Activated CD4-positive, alpha-beta T cell treated with anti-CD3 and anti-CD28 coated beads for 1 hour (primary cell): ENCODE results near the gene KYNU.
"Not testable (repeated sequence)": the region's sequence is repeated elsewhere in the genome, so short reads cannot be mapped to it uniquely, and the experiment has no call there.

Source experiments
- DNase-seq: peaks from one replicate; pipeline ENCODE4 v3.0.0-alpha.2; 2020

The KYNU gene

GRCh38 chr2:142877216-142877838, at the start of gene KYNU:
Gene KYNU (plus strand): TSS chr2:142877664. CDS start chr2:142885368, 7,704 bp downstream.
- DNase-seq, result no peak

GRCh38 chr2:142834021-142834420, 43.4 kb upstream of the KYNU start:
- no peak for DNase-seq

GRCh38 chr2:142840436-142840835, 37.0 kb upstream of the KYNU start:
- DNase-seq, result no peak

- DNase-seq, result no peak
Observed at GRCh38 chr2:142841788-142842187, 35.7 kb upstream of the KYNU start.

DNA sequence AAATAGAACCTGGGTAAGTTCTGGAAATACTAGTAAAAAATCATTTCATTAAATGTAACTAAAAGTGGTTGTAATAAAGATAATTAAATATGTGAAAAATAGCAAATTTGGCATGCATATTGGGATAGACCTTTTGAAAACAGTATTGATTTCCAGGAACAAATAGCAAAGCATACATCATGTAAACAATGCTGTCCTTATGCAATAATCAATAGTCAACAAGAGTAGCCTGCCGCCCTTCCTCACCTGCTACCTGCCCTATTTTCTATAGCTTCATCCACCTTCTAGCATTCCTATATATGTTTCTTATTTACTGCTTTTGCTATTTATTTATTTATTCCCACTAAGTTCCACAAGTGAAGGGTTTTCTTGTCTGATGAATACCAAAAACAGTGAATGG, 35.1 kb upstream of the KYNU start:
- no peak for DNase-seq

DNA sequence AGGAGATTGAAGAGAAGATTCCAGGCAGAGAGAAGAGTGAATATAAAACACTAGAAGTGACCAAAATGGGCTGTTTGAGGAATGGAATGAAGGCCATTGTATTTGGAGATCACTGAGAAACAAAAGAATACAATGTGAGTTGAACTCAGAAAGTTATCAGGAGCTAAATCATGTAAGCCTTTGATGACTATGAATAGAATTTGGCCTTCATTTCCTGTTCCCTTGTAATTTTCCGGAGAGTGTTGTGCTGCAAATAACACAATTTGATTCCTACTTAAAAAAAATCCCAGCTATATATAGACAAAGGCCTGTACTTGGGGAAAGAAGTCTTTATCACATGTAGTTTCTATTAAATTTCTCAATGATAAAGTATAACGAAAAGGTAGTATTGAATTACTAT, 33.7 kb upstream of the KYNU start:
- DNase-seq, result no peak

- DNase-seq, result no peak
Observed at GRCh38 chr2:142848023-142848606, 29.3 kb upstream of the KYNU start.

GRCh38 chr2:142849820-142850219, 27.6 kb upstream of the KYNU start:
- DNase-seq, result no peak

DNA sequence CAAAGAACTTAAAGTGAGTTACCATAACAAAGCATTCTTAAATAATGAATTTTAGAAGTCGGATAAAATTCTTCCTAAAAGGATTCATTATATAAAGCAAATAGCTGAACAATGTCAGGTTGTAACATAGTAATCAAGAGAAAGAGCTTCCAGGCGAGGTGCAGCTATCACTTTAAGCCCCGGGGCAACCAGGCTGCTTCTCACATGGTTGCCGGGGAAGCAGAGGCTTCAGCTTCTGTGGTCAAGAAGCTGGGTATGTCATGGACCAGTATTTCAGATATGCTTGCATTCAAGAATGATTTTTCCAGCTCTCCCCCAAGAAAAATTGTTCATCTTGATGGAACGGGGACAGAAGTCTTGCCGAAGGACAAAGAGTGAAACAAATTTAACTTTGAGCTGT, 23.6 kb upstream of the KYNU start:
- DNase-seq, result no peak

- DNase-seq, result no peak
Observed at GRCh38 chr2:142857256-142858164, 20.0 kb upstream of the KYNU start.

DNA sequence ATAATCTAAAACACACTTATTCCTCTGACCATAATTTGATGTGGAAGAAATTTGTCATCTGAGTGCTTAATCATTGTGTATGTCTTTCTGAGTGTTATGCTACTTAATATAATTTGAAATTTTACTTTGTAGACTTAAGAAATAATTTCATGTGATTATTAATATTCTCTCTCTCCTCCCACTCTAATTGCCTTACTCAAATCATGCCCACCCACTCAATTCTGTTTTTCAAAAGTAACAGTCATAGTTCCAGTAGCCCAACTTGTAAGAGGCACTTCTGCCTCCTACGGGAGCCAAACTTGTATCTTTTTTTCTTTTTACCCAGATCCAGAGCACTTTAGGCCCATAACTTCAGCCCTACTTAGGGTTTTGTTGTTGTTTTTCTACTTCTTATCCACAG, 18.5 kb upstream of the KYNU start:
- DNase-seq, result no peak

- DNase-seq, result no peak
Observed at GRCh38 chr2:142862299-142862698, 15.2 kb upstream of the KYNU start.

DNA sequence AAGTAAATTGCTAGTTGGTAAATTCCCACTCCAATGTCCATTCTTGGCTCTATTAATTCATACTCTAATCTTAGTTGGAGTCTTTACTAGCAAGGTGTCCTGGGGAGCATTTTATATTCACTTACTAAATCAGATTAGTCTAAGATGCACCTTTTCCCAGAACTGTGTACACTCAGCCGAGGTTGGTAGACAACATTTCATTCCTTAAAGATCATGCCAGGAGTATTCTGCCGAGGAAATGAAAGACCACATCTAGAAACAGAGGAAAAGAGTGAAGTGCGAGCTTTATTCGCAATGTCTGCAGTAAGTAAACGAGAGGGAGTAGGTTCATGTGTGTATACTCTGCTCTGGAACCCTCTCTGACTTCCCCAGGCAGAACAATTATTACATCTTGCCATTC, 14.6 kb upstream of the KYNU start:
- no peak for DNase-seq

DNA sequence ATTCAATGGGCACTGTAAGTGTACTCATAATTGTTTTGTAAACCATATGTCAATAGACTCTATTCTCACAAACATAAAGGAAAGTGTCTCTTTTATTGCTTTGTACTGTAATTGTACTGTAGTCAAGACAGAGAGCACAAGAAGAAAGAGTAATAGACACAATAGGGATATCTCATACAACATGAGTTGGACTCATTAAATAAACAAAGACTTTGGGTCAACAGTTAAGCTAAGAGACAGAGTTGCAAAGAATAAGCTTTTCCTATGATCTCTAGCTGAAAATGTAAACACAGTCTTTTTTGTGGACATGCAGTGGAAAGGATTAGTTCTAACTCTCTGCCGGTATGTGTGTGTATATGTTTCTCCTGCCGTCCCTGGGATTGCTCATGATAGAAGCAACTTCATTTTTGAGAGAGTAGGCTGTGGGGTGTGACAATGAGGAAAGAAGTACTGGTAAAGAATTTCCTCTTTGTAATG, 13.9 kb upstream of the KYNU start:
- no peak for DNase-seq

- DNase-seq, result not testable (repeated sequence)
Observed at GRCh38 chr2:142864605-142865004, 12.9 kb upstream of the KYNU start.

GRCh38 chr2:142865924-142866323, 11.5 kb upstream of the KYNU start:
- DNase-seq, result no peak

- DNase-seq, result no peak
Observed at GRCh38 chr2:142866426-142866825, 11.0 kb upstream of the KYNU start.

GRCh38 chr2:142867136-142867535, 10.3 kb upstream of the KYNU start:
- no peak for DNase-seq

- DNase-seq, result no peak
Observed at GRCh38 chr2:142868229-142868762, 9.2 kb upstream of the KYNU start.

DNA sequence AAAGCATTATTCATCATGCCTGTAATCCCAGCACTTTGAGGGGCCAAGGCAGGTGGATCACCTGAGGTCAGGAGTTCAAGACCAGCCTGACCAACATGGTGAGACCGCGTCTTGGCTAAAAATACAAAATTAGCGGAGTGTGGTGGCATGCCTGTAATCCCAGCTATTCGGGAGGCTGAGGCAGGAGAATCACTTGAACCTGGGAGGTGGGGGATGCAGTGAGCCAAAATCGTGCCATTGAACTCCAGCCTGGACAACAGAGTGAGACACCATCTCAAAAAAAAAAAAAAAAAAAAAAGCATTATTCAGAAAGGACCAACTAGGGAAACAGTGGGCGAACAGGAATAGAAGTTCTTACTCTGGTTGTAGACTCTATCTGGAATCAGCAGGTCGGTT, 8.4 kb upstream of the KYNU start:
- DNase-seq, result not testable (repeated sequence)

- DNase-seq, result no peak
Observed at GRCh38 chr2:142869461-142870106, 7.9 kb upstream of the KYNU start.

GRCh38 chr2:142870526-142870925, 6.9 kb upstream of the KYNU start:
- DNase-seq, result no peak

DNA sequence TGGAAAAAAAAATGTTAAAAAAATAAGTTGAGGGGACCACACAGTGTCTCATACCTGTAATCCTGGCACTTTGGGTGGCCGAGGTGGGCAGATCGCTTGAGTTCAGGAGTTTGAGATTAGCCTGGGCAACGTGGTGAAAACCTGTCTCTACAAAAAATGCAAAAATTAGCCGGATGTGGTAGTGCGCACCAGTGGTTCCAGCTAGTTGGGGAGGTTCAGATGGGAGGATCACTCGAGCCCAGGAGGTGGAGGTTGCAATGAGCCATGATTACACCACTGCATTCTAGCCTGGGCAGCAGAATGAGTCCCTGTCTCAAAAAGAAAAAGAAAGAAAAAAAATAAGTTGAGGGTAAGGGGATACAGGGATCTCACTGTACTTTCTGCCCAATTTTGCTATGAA, 6.1 kb upstream of the KYNU start:
- DNase-seq, result no peak
